Measurements from ENCODE around the gene NFILZ.

NFILZ gene, protein sequence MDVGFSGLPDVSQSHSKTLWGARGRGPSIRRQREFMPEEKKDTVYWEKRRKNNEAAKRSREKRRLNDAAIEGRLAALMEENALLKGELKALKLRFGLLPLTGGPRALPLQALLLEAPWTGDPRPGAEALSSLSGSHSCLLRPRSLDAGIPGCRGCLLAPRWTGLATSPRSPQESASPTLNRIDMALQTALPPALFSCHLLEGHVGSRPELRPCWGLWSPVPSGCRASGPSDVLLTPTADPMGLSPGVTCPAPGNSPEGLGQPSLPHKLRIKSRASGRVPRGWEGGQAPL

DNA sequence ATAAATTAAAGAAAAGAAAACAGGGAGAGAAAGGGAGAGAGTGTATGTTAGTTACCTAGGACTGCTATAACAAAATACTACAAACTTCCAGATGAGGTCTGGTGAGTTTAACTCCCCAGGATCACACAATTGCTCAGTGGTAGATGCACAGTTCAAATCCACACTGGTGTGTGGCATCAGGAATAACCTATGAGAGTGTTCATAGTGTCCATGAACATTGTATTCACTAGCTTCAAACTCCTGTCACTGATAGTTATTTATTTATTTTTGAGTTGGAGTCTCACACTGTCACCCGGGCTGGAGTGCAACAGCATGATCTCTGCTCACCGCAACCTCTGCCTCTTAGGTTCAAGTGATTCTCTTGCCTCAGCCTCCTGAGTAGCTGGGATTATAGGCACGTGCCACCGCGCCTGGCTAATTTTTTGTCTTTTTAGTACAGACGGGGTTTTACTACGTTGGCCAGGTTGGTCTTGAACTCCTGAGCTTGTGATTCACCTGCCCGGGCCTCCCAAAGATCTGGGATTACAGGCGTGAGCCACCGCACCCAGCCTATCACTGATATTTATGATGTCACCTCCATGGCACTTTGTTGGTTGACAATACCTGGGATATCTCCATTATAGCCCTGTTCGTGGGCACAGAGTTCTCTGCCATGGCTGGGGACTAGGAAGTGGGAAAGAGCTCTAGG is at the start of gene NFILZ:
Gene NFILZ, plus strand, starts transcription at position 638 of the 688 bp plus-strand sequence. CDS start 46,133 bp downstream, outside the sequence.
- DNase-seq (ENCODE audit: low read depth): no peak

DNA sequence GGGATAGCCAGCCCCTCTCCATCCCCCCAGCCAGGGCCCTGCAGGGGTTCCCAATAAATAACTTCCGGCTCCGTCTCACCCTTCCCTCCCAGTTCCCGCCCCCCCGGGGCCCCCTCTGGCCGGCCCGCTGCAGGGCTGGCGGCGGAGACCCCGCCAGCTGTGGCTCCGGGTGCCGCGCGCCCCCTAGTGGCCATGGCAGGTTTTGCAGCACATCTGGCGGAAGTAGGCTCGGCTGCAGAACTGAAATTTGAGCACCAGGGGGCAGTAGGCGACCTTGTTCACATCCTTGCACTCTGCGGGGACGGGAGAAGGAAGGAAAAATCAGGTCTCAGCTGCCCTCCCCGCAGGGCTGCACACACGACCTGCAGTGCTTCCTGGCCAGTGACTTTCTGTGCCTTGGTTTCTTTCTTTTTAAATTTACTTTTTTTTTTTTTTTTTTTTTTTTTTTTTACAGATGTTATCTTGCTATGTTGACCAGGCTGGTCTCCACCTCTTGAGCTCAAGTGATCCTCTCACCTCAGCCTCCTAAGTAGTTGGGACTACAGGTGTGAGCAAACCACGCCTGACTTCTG is 49.6 kb upstream of the NFILZ start:
- DNase-seq (ENCODE audit: low read depth): peak; percentile 79

DNA sequence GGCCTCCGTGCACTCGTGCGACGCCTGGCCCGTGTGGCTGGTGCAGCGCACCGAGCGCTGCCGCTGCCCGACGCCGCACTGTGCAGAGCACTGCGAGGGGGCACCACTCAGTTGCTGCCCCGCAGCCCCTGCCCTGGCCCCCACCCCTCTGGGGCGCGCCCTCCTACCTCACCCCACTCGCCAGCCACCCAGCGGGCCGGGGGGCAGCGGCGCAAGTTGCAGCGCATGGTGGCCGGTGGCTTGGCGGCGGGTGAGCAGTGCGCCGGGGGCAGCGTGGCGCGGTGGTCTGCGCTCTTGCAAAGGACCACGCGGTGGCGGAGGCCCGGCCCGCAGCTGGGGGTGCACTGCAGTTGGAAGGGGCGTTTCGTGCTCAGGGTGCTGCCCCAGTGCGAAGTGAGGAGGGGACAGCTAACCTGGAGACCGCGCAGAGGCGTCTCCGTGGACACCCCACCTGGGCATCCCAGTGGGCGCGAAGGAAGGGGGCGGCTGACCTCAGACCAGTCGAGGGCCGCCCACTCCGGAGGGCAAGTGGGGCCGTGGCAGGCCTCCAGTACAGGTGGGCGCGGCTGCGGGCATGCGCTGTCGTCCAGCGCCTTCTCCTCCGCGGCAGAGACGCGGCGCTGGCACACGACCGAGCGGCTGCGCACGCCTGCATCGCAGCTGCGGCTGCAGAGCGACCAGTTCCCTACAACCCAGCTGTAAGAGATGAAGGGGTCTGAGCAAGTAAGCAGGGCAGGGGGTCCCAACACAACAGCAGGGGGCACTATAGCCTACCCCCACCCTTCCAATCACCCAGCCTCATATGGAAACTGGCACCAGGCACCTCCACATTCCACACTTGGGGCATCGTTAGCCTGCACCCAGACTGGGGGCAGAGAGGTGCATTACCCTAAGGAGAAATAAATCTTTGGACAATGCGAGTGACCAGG is 45.2 kb upstream of the NFILZ start:
- DNase-seq (ENCODE audit: low read depth): no peak

DNA sequence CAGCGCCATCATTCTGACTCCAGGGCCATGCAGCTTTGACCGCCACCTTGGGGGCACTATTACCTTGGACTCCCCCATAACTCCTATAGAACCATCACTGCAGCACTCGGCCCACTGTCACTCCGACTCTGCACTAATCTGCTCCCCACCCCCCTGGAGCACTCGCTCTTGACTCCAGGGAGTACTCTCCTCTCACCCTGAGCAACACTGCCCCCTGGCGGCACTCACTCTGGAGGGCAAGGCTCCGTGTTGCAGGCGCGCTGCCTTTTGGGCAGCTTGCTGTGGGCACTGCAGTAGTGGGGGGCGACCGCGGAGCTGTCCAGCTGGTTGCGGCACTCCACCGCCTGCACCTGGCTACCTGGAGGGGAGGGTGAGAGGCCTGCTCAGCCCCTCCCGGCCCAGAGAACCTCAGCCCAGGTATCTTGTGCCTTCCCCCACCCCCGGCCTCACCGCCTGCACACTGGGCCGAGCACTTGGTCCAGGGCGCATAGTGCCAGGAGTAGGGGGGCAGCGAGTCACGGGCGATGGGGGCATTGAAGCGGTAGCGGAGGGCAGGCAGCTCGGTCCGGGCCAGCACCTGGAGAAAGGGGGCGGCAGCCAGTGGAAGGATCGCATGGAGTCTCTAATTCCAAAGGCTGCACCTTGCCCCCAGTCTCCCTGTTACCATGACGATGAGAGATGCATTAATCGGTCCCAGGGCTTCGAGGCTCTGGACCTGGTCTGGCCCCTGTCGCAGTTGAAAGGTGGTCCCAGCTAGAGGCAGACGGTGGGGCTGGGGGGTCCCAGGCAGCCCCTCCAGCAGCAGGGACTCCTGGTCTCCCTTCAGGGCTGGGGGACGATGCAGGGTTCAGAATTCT is 44.3 kb upstream of the NFILZ start:
- no peak for DNase-seq (ENCODE audit: low read depth)

DNA sequence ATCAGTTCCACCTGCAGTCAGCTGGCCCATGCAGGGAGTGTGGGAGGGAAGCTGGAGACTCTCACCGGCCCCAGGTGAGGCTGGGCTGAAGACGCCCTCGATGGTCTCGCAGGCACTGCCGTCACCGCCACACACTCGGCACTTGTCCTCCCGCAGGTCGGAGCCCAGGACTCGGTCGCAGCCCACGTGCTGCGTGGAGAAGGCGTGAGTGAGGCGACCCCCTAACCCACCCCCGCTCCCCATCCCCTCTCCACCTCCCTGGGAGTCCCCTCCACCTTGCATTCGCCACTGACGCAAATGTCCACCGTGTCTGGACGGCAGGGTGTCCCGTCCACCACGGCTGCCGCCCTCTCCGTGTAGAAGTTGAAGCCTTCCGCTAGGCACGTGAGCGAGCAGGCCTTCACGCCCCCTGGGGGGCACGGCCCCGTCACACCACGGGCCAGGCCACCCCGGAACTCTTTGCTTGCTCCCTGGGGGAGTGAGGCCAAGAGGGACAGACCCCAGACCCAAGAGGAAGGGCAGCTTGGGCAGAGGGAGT is 41.2 kb upstream of the NFILZ start:
- DNase-seq (ENCODE audit: low read depth): no peak

DNA sequence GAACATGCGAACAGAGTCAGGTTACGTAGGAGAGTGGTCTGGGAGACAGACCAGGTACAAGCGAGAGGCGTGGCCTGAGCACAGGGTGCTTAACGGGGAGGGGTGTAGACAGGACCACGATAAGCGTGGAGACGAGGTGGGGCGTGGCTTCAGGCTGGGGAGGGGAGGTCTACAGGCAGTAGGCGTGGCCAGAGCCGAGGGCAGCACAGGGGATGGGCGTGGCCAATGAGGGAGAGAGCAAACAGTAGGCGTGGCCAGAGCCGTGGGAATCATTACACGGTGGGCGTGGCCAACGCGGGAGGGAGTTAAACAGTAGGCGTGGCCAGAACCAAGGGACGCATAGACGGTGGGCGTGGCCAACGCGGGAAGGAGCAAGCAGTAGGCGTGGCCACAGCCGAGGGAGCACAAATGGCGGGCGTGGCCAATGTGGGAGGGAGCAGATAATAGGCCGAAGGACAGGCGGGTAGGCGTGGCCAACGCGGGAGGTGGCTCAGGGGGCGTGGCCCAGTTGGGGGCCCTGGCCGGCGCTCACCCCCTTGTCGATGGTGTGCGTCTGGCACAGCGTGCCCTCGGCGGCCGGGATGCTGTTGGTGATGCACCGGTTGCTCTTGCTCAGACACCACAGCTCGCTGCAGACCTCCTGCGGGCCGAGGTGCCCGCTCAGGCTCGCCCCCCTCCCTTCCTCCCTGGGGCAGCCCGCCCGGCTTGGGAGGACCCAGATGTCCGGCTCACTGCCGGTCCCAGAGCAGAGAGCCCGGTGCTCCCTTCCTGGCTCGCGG is 38.0 kb upstream of the NFILZ start:
- DNase-seq (ENCODE audit: low read depth): peak; percentile 87

DNA sequence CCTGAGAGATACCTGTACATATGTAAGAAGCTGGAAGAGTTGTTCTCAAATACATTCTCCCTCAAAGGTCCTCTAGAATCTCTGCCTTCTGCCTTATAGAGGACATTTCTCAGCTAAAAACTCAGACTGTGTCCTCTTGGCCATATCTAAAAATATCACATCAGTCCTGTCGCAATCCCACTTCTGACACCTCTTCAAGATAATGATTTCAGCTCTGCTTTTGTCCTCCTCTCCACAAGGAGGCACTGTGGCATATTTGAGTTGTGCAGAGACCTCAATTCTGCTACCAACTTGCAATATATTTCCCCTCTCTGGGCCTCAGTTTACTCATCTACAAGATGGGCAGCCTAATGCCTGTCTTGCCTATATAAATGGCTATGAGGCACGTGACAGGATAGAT is 36.5 kb upstream of the NFILZ start:
- no peak for DNase-seq (ENCODE audit: low read depth)

DNA sequence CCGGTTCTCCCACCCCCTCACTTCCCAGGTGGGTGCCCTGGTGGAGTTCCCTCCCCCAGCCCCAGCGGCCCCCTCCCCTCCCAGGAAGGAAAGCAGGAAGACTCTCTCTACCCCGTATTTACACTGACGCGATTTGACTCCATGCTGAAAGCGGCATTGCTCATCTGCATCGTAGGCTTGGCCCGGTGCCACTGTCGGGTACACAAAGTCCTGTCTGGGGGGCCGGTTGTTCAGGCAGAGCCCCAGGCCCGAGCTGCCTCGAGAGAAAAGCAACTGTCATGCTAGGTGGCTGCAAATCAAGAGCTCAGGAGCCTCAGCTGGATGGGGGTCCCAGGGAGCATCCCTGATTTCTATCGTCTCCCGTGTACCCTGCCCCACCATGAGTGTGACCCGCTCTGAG is 34.8 kb upstream of the NFILZ start:
- no peak for DNase-seq (ENCODE audit: low read depth)

DNA sequence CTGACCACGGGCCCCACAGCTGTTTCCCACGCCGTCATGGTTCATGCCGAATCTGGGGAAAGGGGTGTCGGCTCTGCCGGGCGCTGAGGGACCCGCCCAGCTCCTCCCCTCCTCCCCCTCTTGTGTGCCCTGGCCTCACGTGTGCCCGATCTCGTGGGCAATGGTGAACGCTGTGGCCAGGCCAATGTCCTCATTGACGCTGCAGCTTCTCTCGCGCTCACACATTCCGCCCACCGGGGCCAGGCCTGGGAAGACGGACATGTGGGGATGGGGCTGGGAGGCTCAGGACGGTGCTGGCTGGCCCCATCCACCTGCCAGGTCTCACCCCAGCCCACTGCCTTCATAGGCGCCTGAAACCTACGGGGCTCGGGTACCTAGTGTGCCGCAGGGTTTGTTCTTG is 34.3 kb upstream of the NFILZ start:
- no peak for DNase-seq (ENCODE audit: low read depth)

DNA sequence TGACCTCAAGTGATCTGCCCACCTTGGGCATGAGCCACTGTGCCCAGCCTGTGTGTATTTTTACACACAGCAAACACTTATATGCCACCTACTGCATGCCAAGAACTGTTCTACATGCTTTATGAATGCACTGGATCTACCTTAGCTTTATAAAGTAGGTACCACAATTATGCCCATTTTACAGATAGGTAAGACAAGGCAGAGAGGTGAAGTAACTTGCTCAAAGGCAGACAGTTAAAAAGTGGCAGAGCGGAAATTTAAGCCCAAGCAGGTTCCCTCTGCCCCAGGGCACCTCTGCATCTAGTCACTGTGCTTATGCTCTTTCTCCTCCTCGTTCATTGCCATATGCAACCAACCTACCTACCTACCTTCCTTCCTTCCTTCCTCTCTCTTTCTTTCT is 30.4 kb upstream of the NFILZ start:
- DNase-seq (ENCODE audit: low read depth): no peak

DNA sequence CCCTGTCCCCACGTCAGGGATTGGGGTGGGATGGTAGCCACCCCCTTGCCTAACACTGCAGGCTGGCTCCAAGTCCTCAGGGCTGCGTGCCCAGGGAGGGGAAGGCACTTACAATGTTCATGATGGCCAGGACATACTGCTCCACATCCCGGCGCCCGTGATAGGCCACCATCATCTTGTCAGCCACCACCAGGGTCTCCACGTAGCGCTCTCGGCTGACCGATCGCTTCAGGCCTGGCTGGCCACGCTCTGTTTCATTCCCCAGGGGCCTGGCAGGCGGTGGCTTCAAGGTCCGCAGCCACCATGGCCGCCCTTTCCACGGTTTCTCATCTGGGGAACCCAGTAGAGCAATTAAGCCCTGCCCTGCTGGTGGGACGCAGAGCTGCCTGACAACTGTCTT is 29.6 kb upstream of the NFILZ start:
- DNase-seq (ENCODE audit: low read depth): no peak

DNA sequence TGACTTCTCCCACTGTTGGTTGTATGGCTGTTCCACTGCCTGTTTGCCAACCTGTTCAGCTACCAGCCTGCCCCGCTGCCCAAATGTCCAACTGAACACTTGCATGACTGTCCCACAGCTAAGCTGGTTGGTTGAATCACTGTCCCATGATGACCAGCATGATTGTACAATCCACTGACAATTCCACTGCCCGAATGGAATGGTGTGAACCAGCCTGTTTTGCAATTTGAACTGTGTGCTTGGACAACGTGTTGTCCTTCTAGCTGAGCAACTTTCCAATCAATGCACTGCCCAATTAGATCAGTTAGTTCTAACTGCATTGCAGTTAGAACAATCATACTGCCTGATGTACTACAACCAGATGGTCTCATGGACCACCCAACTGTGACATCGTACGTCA is 28.6 kb upstream of the NFILZ start:
- no peak for DNase-seq (ENCODE audit: low read depth)

DNA sequence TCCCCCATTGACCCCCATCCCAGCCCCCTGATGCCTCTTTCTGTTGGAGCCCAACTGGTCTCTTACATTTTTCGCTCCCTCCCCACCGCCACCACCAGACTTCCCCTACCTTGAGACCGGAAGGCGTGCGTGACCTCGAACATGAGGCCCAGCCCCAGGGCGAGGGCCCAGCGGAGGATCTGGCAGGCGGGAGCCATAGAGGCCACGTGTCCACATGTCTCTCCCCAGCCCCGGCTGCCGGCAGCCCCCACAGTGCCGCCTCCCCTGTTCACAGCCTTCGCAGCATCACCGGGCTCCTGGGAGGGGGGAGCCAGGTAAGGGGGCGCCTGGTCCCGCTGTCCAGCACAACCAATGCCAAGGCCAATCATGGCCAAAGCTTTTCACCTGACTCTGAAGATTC is 24.9 kb upstream of the NFILZ start:
- DNase-seq (ENCODE audit: low read depth): no peak

DNA sequence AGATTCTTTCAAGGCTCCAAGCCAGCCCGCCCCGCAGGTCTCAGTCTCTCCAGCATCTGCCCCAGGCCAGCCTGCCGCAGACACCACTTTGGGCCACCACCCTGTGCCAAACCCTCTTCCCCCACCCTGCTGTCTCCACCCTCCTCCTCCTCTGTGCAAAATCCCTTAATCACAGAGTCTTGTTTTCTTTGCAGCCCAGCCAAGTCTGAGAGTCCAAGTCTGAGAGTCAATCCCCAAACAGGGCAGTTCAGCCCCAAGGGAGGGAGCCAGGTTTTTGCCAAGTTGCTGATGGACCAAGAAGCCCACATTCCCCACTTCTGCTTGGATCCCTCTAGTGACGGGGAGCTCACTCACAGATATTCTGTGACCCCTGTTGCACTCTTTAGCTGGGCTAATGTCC is 23.0 kb upstream of the NFILZ start:
- DNase-seq (ENCODE audit: low read depth): no peak

DNA sequence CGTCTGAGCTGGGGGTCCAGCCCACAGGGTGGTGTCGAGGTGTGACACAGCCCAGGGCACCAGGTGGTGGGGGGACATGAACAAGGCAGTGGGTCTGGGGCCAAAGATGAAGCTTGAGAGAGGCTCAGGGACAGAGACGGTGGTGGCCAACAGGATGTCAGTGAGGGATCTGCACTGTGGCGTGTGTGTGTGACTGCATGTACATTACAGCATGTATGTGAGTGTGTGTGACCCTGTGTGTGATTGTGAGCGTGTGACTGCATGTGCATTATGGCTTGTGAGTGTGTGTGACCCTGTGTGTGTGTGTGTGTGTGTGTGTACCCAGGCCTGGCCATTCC is 21.5 kb upstream of the NFILZ start:
- DNase-seq (ENCODE audit: low read depth): no peak

DNA sequence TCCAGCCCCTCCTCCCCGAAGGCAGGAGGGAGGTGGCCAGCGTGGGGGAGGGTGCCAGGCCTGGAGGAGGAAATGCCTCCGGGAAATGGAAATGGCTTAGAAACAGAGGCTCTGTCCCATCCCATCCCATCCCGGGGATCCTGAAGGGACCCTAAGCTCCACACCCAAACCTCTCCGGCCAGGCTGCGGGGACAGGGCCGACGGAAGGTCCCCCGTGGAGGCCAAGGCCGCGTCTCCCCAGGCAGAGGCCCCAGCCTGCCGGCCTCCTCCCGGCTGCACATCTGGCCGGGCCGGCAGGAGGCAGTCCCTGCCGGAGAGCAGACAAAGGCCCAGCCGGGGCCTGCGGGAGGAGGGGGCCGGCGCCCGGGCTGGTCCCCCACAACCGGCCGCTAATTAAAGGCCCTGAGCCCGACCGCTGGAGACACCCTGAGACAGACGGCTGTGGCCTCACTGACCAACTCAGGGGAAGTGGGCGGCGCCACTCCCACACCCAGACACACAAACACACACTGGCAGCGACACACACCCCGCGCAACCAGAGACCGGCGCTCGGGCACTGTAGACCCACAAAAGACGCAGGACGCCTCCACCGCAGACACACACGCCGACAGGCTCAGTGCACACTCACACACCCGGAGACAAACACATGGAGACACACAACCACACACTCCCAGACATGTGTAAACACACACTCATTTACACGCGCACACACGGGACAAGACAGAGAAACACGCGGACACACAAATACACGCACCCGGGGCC is 21.0 kb upstream of the NFILZ start:
- DNase-seq (ENCODE audit: low read depth): no peak

DNA sequence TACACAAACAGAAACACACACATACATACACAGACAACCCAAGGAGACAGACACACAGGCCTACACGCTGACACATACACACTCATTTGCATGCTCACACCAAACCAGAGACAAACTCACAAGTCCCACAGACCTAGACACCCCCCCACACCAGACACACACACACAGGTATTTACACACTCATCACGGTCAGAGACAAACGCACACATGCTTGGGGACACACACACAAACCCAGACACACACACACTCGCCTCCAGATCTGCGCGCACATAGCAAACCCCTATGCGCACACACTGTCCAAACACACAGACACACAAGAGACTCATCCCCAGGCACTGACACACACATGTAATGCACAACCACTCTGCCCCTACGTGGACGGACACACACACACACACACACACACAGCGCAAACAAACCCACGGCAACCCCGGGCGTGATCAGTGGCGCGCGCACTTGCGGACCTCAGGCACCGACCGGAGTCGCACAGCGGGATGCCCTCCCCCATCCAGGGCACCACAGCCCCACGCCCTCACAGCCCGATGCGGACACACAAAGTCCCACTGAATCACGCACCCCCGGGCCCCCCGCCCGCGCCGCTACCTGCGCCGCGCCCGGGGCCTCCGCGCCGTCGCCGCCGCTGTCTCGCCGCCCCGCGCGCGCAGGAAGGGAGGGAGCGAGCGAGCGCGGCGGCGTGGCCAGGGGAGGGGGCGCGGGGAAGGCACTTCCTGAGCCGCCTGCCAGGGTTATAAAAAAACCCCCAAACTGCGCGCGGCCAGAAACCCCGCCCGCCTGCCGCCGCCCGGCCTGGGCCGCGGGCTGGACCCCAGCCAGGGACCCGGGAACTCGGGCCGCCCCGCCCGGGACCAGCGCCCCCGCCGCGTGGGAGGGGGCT is 20.1 kb upstream of the NFILZ start, which contains the start of gene ADAMTS10:
Gene ADAMTS10, minus strand, starts transcription at position 675 of the 895 bp plus-strand sequence. CDS start 5,005 bp downstream, outside the sequence.
- DNase-seq (ENCODE audit: low read depth): no peak

DNA sequence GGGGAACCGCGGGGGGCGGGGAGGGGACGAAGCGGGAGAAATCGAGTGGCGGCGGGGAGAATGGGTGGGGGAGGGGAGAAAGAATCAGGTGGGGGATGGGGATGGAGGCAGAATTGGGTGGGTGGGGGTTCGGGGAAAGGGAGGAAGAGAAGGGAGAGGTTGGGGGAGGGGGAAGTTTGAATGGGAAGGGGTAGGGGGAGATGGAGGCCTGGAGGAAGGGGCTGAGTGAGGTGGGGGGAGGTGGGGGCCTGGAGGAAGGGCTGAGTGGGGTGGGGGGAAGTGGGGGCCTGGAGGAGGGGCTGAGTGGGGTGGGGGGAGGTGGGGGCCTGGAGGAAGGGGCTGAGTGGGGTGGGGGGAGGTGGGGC is 19.5 kb upstream of the NFILZ start:
- no peak for DNase-seq (ENCODE audit: low read depth)

Measured in stimulated activated CD8-positive, alpha-beta memory T cell treated with anti-CD3 and anti-CD28 coated beads, Interleukin-15, amount 100 ng/mL, for 24 hours (primary cell).